GM18508 (cell line): Measurements from ENCODE around the gene PDE4D.
"Not testable (repeated sequence)": the region's sequence is repeated elsewhere in the genome, so short reads cannot be mapped to it uniquely, and the experiment has no call there.

Experiments
- ATAC-seq: cut with Tn5 transposase; IDR thresholded peaks from one replicate; pipeline ENCODE4 v1.9.1; 2021; ENCODE audit warnings: moderate number of reproducible peaks; ENCODE audit not compliant: insufficient read depth, unreplicated experiment

The PDE4D gene

DNA sequence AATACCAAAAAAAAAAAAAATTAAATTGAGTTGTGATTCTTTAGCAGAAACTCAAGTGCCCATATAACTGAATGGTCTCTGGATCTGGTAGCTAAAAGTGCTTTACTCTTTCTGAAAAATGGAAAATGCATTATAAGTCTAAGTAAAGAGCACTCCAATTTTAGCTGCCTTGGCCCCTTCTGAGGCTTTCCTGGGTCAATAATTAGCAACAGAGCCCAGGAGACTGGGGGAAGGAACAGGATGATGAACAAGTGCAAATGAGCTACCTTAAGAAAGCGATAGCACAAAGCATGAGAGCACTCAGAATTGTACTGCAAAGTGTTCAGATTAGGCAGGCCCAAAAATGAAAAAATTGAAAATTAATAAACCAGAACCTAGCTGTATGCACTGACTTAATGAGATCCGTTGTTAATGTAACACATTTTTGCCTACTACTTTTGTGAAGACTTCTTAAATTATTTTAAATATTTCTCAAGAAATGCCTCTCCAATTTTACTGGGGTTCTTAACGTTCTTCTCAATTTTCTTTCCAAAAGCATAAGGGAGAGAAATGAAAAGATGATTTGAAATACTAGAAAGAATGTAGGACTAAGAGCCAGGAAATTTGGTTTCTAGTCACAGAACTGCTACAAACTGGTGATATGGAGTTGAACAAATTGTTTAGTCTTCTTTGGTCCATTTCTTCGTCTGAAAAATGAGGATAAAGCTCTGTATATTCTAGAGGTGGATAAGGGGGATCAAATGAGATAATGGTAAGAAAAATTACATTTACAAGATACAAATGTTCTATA lies 566.1 kb downstream of the PDE4D start:
- no peak for ATAC-seq

DNA sequence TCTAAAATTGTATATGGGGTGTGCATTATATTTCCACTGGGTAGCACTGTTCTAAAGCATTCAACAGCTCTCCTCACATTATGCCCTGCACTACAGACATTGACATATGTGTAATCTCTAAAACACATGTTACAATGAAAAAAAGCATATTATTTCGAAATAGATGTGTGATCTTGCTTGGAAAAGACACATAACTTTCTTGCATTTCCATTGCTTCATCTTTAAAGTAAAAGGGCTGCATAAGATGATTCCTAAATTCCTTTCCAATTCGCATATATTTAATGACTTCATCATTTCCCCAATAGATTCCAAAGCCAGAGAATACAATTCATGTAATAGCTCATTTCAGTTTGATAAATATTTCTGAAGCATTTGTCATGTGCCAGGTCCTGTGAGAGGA lies 566.9 kb downstream of the PDE4D start:
- ATAC-seq: no peak

DNA sequence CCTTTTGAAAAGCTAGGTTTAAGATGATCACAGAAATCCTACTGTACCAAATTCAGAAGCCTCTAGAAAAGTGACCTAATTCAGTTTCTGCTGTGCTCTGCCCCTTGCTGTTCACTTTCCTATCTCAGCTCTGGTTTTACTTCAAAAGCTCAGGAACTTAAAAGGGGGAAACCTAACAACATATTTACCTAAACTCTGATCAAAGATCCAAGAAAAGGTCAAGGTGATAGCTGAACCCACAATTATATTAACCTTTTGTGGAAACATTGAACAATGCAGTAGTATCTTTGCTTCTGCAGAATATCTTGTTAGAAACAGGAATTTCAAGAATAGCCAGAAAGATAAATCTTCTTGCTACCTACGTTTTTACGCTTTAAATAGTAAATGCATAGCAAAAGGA lies 568.5 kb downstream of the PDE4D start:
- ATAC-seq: no peak

- ATAC-seq: no peak
Observed at GRCh38 chr5:59322894-59323293, 570.6 kb downstream of the PDE4D start.

DNA sequence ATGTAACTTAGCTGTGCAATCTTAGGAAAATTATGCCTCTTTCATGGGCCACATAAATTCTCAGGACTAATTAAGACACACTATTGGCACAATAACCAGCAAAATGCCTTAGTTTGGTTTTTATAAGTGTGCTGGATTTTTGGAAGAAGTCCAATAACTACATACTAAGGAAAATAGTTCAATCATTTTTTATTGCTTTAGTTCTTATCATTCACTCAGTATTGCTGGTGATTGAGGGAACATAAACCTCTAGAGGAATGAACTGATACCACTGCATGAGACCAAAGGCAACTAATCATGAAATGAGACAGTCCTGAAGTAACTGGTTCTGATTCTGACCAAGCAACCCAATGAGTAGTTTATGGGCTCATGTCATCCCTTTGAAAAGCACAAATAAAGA lies 571.5 kb downstream of the PDE4D start:
- ATAC-seq: no peak

- no peak for ATAC-seq
Observed at GRCh38 chr5:59321642-59322041, 571.9 kb downstream of the PDE4D start.

- ATAC-seq: no peak
Observed at GRCh38 chr5:59320420-59320819, 573.1 kb downstream of the PDE4D start.

- no peak for ATAC-seq
Observed at GRCh38 chr5:59319250-59319649, 574.3 kb downstream of the PDE4D start.

- ATAC-seq: no peak
Observed at GRCh38 chr5:59317774-59318205, 575.7 kb downstream of the PDE4D start.

DNA sequence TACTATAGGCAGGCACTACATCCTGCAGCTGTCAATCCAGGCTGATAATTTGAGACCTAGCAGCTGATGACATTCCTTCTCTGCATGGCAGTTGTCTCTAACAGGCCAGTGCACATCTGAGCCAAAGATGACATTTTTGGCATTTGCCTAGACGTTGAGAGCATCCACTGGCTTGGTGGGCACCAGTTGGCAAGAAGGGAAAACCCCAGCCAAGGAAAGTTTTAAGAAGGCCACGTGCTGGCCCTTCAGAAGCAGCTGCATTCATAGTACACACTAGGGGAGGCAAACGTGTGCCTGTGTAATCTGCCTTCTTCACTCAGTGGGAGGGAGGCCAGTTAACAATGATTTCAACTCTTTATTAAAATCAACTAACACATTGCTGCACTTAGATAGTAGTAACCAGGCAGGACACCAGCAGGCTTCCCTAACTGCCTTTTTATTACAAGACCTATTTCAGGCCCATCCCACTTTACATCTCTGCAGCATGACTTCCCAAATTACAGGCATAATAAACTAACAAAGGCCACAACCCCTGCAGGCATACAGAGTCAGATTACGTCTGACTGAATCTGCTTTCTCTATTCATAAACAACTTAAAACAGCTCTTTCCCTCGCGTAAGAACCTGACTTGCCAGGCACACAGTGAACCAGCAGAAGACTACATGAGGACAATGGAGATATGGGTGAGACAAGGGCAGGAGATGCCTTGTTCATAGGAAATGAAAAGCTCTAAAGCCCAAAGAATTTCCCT lies 576.3 kb downstream of the PDE4D start:
- no peak for ATAC-seq

GRCh38 chr5:59312223-59312622 lies 581.3 kb downstream of the PDE4D start:
- no peak for ATAC-seq

- not testable (repeated sequence) for ATAC-seq
Observed at GRCh38 chr5:59308685-59309084, 584.8 kb downstream of the PDE4D start.

DNA sequence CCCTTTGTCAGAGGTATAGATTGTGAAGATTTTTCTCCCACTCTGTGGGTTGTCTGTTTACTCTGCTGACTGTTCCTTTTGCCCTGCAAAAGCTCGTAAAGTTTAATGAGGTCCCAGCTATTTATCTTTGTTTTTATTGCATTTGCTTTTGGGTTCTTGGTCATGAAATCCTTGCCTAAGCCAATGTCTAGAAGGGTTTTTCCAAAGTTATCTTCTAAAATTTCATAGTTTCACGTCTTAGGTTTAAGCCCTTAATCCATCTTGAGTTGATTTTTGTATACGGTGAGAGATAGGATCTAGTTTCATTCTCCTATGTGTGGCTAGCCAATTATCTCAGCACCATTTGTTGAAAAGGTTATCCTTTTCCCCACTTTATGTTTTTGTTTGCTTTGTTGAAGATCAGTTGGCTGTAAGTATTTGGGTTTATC lies 590.2 kb downstream of the PDE4D start:
- not testable (repeated sequence) for ATAC-seq

DNA sequence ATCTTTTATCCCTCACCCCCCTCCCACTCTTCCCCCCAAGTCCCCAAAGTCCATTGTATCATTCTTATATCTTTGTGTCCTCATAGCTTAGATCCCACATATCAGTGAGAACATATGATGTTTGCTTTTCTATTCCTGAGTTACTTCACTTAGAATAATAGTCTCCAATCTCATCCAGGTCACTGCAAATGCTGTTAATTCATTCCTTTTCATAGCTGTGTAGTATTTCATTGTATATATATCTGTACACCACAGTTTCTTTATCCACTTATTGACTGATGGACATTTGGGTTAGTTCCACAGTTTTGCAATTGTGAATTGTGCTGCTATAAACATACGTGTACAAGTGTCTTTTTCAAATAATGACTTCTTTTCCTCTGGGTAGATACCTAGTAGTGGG lies 591.0 kb downstream of the PDE4D start:
- not testable (repeated sequence) for ATAC-seq

DNA sequence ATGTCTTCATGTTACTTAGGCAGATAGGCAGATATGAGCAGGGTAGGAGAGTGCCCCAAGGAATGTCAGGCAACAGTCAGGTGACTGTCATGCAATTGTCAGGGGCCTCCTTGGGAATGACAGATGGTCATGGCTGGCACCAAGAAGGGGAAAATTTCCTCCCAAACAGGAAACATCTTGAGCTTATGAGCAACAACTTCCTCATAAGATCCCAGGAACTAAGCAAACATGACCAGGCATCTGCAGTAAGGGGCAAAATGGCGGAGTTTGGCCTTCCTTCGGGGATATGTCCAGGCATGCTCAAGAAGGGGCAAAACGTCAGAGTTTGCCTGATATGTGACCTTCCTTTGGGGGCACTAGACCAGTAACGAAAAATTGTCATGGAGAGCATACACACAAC lies 591.8 kb downstream of the PDE4D start:
- no peak for ATAC-seq

GRCh38 chr5:59300930-59301329 lies 592.6 kb downstream of the PDE4D start:
- ATAC-seq: no peak

DNA sequence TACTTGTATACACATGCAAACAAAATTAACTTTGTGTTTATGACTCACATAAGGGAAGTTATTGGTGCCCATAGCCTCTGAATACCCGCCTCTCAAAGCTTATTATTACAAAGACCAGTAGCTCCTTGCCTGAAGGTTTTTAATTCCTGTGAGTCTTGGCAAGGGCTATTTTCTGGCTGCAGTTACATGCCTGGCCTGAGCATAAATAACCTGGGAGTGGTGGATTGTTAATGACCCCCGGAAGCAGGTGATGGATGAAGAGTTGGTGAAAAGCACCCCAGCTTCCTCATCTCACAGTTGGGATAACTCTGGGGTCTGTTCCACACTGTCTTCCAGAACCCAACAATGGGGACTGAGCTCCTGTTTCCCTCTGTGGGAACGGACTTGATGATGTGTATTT lies 594.5 kb downstream of the PDE4D start:
- ATAC-seq: no peak

DNA sequence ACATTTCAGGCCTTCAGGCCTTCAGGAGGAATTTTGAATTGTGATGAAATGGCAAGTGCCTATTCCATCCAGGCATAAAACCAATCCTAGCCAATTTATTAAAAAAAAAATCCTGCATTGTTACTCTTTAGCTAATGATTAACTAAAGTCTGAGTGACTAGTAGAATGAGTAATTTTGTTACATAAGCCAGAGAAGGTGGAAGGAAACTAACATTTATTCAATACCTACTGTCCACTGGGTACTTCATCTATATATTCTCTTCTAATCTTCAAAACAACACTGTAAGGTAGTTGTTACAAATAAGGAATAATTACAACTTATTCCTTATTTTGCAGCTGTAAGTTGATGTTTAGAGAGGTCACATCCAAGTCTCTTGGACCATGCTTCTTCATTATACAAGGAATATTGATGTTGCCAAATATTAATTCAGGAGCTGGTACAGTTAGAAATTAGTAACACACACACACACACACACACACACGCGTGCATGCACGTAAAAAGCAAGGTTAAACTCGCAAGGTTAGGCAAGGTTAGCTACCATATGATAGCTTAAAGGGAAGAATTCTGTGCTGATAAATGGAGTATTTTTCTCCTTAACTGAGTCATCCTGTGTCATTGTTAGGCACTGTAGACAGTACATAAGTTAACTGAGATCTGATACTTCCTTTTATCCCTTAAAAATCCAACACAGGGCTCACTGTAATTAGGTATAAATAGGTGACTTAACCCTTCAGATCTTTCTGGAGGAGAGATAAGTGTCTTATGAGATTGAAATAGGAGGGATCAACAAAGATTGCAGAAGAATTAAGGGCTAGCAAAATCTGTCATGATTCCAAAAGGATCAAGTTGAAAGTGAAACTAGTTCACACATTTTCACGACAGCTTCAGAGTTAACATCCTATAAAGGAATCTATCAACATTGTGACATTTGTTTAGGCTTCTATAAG lies 596.9 kb downstream of the PDE4D start:
- no peak for ATAC-seq

- no peak for ATAC-seq
Observed at GRCh38 chr5:59293700-59294099, 599.8 kb downstream of the PDE4D start.

DNA sequence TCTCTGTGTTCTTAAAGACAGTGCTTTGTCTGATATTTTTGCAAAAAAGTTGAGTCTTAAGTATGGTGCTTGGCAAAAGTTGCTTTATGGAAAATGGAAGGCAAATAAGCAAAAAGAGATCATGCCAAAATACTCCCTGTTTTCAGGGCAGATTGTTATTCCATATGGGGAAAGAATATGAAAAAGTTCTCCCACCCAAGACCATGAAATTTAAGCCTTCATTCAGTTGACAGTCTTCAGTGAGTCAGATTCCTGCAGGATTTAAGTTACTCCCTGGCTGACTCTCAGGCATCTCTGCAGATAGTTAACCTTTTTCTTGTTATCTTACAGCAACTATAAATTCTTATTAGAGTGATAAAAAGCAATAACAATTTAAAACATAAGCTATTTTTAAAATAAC lies 601.6 kb downstream of the PDE4D start:
- ATAC-seq: no peak

DNA sequence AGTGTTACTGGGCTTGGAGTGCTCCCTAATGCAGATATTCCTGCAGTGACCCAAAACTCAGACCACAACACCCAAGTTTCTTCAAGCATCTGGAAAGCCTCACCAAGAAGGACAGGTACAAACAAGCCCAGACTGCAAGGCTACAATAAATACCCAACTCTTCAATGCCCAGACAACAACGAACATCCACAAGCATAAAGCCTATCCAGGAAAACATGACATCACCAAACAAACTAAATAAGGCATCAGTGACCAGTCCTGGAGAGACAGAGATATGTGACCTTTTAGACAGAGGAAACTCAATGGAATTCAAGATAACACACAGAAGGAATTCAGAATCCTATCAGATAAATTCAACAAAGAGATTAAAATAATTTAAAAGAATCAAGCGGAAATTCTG lies 605.6 kb downstream of the PDE4D start:
- ATAC-seq: no peak
